HepG2 (cell line): Measurements from ENCODE around the gene CCDC88A. TPM values are rescaled to one million over a fixed set of nuclear protein-coding genes. Genes with fewer than 3 reads are reported as not detected.
A peak's percentile ranks its signal among the peaks of the same experiment; 100 is the strongest.

Experiments used
- CCAR2 ChIP-seq: fragments of 200-400 bp; formaldehyde crosslinking; optimal IDR thresholded peaks from 2 replicates; pipeline ENCODE3; 2018; ENCODE audit warnings: low read depth, mild to moderate bottlenecking, low read length, moderate library complexity
- FOXP1 ChIP-seq, 2 experiments: fragments of 450-650 bp in 1 of 2; IDR thresholded peaks; 2 replicates each; pipeline ENCODE4 v1.6.1; 2017 to 2018; ENCODE audit warnings: antibody characterized with exemption in 1 of 2
- GLI4 ChIP-seq: sonication (generic); formaldehyde crosslinking; IDR thresholded peaks from 2 replicates; pipeline ENCODE4 v1.5.1; 2020; ENCODE audit warnings: missing genetic modification reagents, mild to moderate bottlenecking, moderate library complexity, borderline replicate concordance
- MXI1 ChIP-seq: IDR thresholded peaks from 3 replicates; pipeline ENCODE4 v1.6.1; 2012; ENCODE audit warnings: low read depth, low read length, inconsistent platforms, borderline replicate concordance
- NAIF1 ChIP-seq: sonication (generic); formaldehyde crosslinking; IDR thresholded peaks from 2 replicates; pipeline ENCODE4 v1.5.0; 2020; ENCODE audit warnings: mild to moderate bottlenecking, missing genetic modification reagents, borderline replicate concordance
- NFKBIZ ChIP-seq: IDR thresholded peaks from 2 replicates; pipeline ENCODE4 v1.6.1; 2018; ENCODE audit warnings: missing genetic modification reagents, missing compliant biosample characterization
- POGZ ChIP-seq: sonication (generic); formaldehyde crosslinking; IDR thresholded peaks from 2 replicates; pipeline ENCODE4 v1.4.0; 2020; ENCODE audit warnings: mild to moderate bottlenecking, missing genetic modification reagents
- REL ChIP-seq: sonication (generic); formaldehyde crosslinking; conservative IDR thresholded peaks from 2 replicates; pipeline ENCODE4 v1.8.0; 2022; ENCODE audit warnings: mild to moderate bottlenecking, missing genetic modification reagents, moderate library complexity
- STAG1 ChIP-seq: sonication (generic); formaldehyde crosslinking; IDR thresholded peaks from 2 replicates; pipeline ENCODE4 v1.4.0; 2020; ENCODE audit warnings: missing genetic modification reagents
- THAP11 ChIP-seq: IDR thresholded peaks from 2 replicates; pipeline ENCODE4 v1.6.1; 2016; ENCODE audit warnings: missing biosample characterization, missing genetic modification reagents
- TSC22D2 ChIP-seq: sonication (generic); formaldehyde crosslinking; IDR thresholded peaks from 2 replicates; pipeline ENCODE4 v1.5.1; 2020; ENCODE audit warnings: missing genetic modification reagents, mild to moderate bottlenecking, borderline replicate concordance
- XRCC5 ChIP-seq: fragments of 200-400 bp; formaldehyde crosslinking; optimal IDR thresholded peaks from 2 replicates; pipeline ENCODE3; 2017; ENCODE audit warnings: mild to moderate bottlenecking, low read length
- ZFP36 ChIP-seq: fragments of 150-350 bp; IDR thresholded peaks from 2 replicates; pipeline ENCODE4 v1.6.1; 2018; ENCODE audit warnings: borderline replicate concordance, low read length, low read depth; ENCODE audit not compliant: partially characterized antibody
- ZNF740 ChIP-seq: sonication (generic); formaldehyde crosslinking; IDR thresholded peaks from 2 replicates; pipeline ENCODE4 v1.4.0; 2020; ENCODE audit warnings: missing genetic modification reagents
- ZSCAN9 ChIP-seq: IDR thresholded peaks from 2 replicates; pipeline ENCODE4 v1.6.1; 2016; ENCODE audit warnings: borderline replicate concordance
- ZUFSP ChIP-seq: sonication (generic); formaldehyde crosslinking; IDR thresholded peaks from 2 replicates; pipeline ENCODE4 v1.9.0; 2021; ENCODE audit warnings: missing genetic modification reagents, mild to moderate bottlenecking, borderline replicate concordance
- polyA plus RNA-seq, 8 experiments: library from polyadenylated mRNA; depleted of rRNA in 3 of 8; stranded (reverse) in 7 of 8; unstranded in 1 of 8; fragments of >200 nt; fragmentation: Illumina TruSeq in 4 of 8; extraction: Trizol in 4 of 8; gene quantifications; 2 replicates each; pipeline versions ENCODE4 v1.2.1 to v1.2.3, GENCODE V29; 2011 to 2016; ENCODE audit warnings: low read depth in 4 of 8, missing spikeins in 1 of 8, mixed read lengths in 1 of 8; ENCODE audit not compliant: insufficient read depth in 1 of 8
- total RNA-seq, 5 experiments: library from RNA; depleted of rRNA; stranded (reverse); fragments of >200 nt; fragmentation: Illumina TruSeq; extraction: Trizol; gene quantifications; 2 replicates each; pipeline ENCODE4 v1.2.3, GENCODE V29; 2016; ENCODE audit warnings: low read depth in 1 of 5
- TF ChIP-seq, protein P1 (sequence below), 2 experiments: IDR thresholded peaks; 2 replicates each; pipeline ENCODE4 v1.6.1; 2011 to 2012; ENCODE audit warnings: low read length in 2 of 2, borderline replicate concordance in 1 of 2, low read depth in 1 of 2, mild to moderate bottlenecking in 1 of 2, moderate library complexity in 1 of 2
- TF ChIP-seq, protein P2 (sequence below): sonication (generic); formaldehyde crosslinking; IDR thresholded peaks from 2 replicates; pipeline ENCODE4 v1.4.0; 2020; ENCODE audit warnings: missing genetic modification reagents, borderline replicate concordance

Gene CCDC88A
- total and polyA plus RNA-seq, 2 of the 13 experiments (the other 11 are each of a cell fraction or from before 2014, with no cell fraction given): 43.2 to 84.1 TPM

DNA sequence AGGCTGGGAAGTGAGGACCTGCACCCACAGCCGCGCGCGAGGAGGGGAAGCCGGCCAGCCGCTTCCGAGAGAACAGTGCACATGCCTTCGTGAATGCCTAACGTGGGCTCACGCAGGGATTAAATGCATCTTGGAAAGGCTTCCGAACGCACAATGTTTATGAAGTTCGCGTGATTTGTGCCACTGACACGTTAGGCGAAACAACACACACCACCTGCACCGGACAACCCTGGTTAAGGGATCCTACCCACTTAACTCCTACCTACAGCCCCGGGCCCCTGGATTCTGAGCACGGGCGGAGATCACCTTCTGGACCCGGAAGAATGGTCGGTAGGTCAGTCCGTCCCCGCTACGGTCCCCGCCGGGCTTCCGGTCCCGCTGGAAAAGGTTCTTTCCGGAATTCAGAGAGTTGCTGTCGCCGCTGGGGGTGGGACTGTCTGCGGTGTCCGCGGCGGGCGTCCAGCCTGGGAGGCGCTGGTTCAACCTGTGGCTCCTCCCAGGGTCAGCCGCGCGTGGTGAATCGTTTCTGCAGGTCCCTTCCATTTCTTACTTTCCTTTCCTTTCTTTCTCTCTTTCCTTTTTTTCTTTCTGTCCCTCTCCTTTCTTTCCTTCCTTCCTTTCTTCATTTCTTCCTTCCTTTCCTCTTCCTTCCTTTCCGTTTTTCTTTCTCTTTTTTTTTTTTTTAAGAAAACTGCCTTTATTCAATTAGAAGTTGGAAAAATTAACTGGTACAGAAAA lies 150.6 kb downstream of the CCDC88A start, which contains the start of gene MTIF2 (continued):
- TF ChIP-seq MXI1 (peak; percentile 93; the same call in 2 of the 3 replicates), NFKBIZ (peak; percentile 97), ZNF740 (CRISPR knock-in tag) (peak; percentile 75; the same call in 1 of the 2 replicates), GLI4 (peak; percentile 77; the same call in 1 of the 2 replicates), CCAR2 (no peak), THAP11 (CRISPR knock-in tag) (peak; percentile 97), NAIF1 (CRISPR knock-in tag) (peak; percentile 95), XRCC5 (peak; percentile 99), ZSCAN9 (CRISPR knock-in tag) (peak; percentile 92), FOXP1 (IDR thresholded peaks at IDR 0.05) (no peak), FOXP1 (CRISPR knock-in tag; IDR thresholded peaks at IDR 0.05) (peak; percentile 46), ZUFSP (CRISPR knock-in tag) (no peak), TSC22D2 (CRISPR knock-in tag) (no peak; the same call in 1 of the 2 replicates), ZFP36 (no peak), STAG1 (CRISPR knock-in tag) (peak; percentile 58), POGZ (CRISPR knock-in tag) (peak; percentile 100), REL (no peak)
- TF ChIP-seq, protein P1, sequence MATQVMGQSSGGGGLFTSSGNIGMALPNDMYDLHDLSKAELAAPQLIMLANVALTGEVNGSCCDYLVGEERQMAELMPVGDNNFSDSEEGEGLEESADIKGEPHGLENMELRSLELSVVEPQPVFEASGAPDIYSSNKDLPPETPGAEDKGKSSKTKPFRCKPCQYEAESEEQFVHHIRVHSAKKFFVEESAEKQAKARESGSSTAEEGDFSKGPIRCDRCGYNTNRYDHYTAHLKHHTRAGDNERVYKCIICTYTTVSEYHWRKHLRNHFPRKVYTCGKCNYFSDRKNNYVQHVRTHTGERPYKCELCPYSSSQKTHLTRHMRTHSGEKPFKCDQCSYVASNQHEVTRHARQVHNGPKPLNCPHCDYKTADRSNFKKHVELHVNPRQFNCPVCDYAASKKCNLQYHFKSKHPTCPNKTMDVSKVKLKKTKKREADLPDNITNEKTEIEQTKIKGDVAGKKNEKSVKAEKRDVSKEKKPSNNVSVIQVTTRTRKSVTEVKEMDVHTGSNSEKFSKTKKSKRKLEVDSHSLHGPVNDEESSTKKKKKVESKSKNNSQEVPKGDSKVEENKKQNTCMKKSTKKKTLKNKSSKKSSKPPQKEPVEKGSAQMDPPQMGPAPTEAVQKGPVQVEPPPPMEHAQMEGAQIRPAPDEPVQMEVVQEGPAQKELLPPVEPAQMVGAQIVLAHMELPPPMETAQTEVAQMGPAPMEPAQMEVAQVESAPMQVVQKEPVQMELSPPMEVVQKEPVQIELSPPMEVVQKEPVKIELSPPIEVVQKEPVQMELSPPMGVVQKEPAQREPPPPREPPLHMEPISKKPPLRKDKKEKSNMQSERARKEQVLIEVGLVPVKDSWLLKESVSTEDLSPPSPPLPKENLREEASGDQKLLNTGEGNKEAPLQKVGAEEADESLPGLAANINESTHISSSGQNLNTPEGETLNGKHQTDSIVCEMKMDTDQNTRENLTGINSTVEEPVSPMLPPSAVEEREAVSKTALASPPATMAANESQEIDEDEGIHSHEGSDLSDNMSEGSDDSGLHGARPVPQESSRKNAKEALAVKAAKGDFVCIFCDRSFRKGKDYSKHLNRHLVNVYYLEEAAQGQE (IDR thresholded peaks at IDR 0.05; ENCODE audit: borderline replicate concordance in 1 of 2, low read depth in 1 of 2, low read length in 2 of 2): peak in 1 of 2 experiments; percentile 80; a peak in 1 of 4 replicates
- TF ChIP-seq, protein P2, sequence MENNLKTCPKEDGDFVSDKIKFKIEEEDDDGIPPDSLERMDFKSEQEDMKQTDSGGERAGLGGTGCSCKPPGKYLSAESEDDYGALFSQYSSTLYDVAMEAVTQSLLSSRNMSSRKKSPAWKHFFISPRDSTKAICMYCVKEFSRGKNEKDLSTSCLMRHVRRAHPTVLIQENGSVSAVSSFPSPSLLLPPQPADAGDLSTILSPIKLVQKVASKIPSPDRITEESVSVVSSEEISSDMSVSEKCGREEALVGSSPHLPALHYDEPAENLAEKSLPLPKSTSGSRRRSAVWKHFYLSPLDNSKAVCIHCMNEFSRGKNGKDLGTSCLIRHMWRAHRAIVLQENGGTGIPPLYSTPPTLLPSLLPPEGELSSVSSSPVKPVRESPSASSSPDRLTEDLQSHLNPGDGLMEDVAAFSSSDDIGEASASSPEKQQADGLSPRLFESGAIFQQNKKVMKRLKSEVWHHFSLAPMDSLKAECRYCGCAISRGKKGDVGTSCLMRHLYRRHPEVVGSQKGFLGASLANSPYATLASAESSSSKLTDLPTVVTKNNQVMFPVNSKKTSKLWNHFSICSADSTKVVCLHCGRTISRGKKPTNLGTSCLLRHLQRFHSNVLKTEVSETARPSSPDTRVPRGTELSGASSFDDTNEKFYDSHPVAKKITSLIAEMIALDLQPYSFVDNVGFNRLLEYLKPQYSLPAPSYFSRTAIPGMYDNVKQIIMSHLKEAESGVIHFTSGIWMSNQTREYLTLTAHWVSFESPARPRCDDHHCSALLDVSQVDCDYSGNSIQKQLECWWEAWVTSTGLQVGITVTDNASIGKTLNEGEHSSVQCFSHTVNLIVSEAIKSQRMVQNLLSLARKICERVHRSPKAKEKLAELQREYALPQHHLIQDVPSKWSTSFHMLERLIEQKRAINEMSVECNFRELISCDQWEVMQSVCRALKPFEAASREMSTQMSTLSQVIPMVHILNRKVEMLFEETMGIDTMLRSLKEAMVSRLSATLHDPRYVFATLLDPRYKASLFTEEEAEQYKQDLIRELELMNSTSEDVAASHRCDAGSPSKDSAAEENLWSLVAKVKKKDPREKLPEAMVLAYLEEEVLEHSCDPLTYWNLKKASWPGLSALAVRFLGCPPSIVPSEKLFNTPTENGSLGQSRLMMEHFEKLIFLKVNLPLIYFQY: peak; percentile 84; the same call in 1 of the 2 replicates
